HepG2 (cell line): ENCODE data around the gene LYSMD3. TPM values are rescaled to one million over a fixed set of nuclear protein-coding genes. Genes with fewer than 3 reads are reported as not detected.

Source experiments
- ATAC-seq: fragments of 200-7000 bp; cut with Tn5 transposase; 3 replicates; pipeline ENCODE4 v1.9.1; 2020; ENCODE audit warnings: mild to moderate bottlenecking, moderate library complexity
- BruUV-seq: library from RNA; stranded (reverse); fragments of 400-500 nt; replicated peaks from 2 replicates; lab custom pipeline; 2021; lab: Mats Ljungman, UMichigan
- CTCF ChIA-PET: fragments of 300-600 bp; formaldehyde crosslinking; extraction: SDS; loops from one replicate; lab custom pipeline; 2021; ENCODE audit warnings: low total read pairs, inconsistent platforms, low intra/inter-chr PET ratio; lab: Yijun Ruan, JAX
- POLR2A ChIA-PET: fragments of 350-600 bp; sonication (Branson Sonifier 250); formaldehyde crosslinking; loops from one replicate; lab custom pipeline; 2020; ENCODE audit warnings: antibody characterized with exemption, inconsistent platforms; lab: Yijun Ruan, JAX
- DNase-seq: peaks from one replicate; pipeline ENCODE4 v3.0.0-alpha.2; 2015; ENCODE audit warnings: low spot score
- FAIRE-seq: peaks from 3 replicates; lab custom pipeline; 2011; peaks lifted over from hg19 to GRCh38; lab: Jason Lieb, UNC
- H2AFZ ChIP-seq: one replicate; pipeline ENCODE4 v1.6.1; 2011; ENCODE audit warnings: low read length, inconsistent platforms
- H3K27ac ChIP-seq: fragments of 300-600 bp; 3 replicates; pipeline ENCODE4 v1.8.0; 2011; ENCODE audit warnings: mixed run types, mild to moderate bottlenecking, mixed read lengths, low read length, inconsistent platforms; ENCODE audit not compliant: insufficient read depth; ENCODE audit errors: extremely low read length
- H3K27me3 ChIP-seq, 2 experiments: fragments of 200-600 bp in 1 of 2; 2 replicates in 1 of 2; 3 replicates in 1 of 2; pipeline versions ENCODE4 v1.6.0 to v1.8.0; 2011; ENCODE audit warnings: low read length in 2 of 2, mild to moderate bottlenecking in 2 of 2, moderate library complexity in 2 of 2, inconsistent platforms in 1 of 2; ENCODE audit not compliant: insufficient read depth in 2 of 2, control insufficient read depth in 1 of 2
- H3K36me3 ChIP-seq, 2 experiments: fragments of 200-600 bp in 1 of 2; replicated peaks in 1 of 2; 2 replicates in 1 of 2; 3 replicates in 1 of 2; pipeline versions ENCODE4 v1.5.1 to v1.8.0; 2011; ENCODE audit warnings: low read length in 2 of 2, inconsistent platforms in 1 of 2; ENCODE audit not compliant: insufficient read depth in 2 of 2, control insufficient read depth in 1 of 2
- H3K4me1 ChIP-seq: 2 replicates; pipeline ENCODE4 v1.5.1; 2012; ENCODE audit warnings: low read length, inconsistent platforms; ENCODE audit not compliant: insufficient read depth
- H3K4me2 ChIP-seq: 2 replicates; pipeline ENCODE4 v1.6.0; 2011; ENCODE audit warnings: low read depth, low read length, inconsistent platforms
- H3K4me3 ChIP-seq, 3 experiments: fragments of 200-600 bp in 1 of 3; sonication (generic), shearing (Covaris generic) in 1 of 3; replicated peaks in 1 of 3; 2 replicates each; pipeline ENCODE4 v1.5.1; 2011 to 2016; ENCODE audit warnings: low read length in 3 of 3, inconsistent platforms in 2 of 3, low read depth in 2 of 3, mild to moderate bottlenecking in 2 of 3, control low read depth in 1 of 3, mixed read lengths in 1 of 3; ENCODE audit not compliant: insufficient read depth in 1 of 3
- H3K79me2 ChIP-seq: one replicate; pipeline ENCODE4 v1.6.1; 2011; ENCODE audit warnings: low read length, inconsistent platforms; ENCODE audit not compliant: insufficient read depth
- H3K9ac ChIP-seq: 2 replicates; pipeline ENCODE4 v1.6.0; 2011; ENCODE audit warnings: mild to moderate bottlenecking, low read depth, low read length, inconsistent platforms; ENCODE audit not compliant: insufficient read depth
- H3K9me3 ChIP-seq: 2 replicates; pipeline ENCODE4 v1.5.1; 2012; ENCODE audit warnings: mild to moderate bottlenecking, low read length
- H4K20me1 ChIP-seq: 2 replicates; pipeline ENCODE4 v1.6.0; 2011; ENCODE audit warnings: inconsistent platforms, mild to moderate bottlenecking, low read length, moderate library complexity; ENCODE audit not compliant: insufficient read depth
- AHDC1 ChIP-seq: sonication (generic); formaldehyde crosslinking; IDR thresholded peaks from 2 replicates; pipeline ENCODE4 v1.5.1; 2020; ENCODE audit warnings: mild to moderate bottlenecking, missing genetic modification reagents, borderline replicate concordance
- AHR ChIP-seq: IDR thresholded peaks from 2 replicates; pipeline ENCODE4 v1.6.1; 2018; ENCODE audit warnings: missing genetic modification reagents, missing compliant biosample characterization
- FOXC1 ChIP-seq: sonication (generic); formaldehyde crosslinking; IDR thresholded peaks from 2 replicates; pipeline ENCODE4 v1.8.0; 2022; ENCODE audit warnings: mild to moderate bottlenecking, missing genetic modification reagents, borderline replicate concordance
- SP140L ChIP-seq: sonication (generic); formaldehyde crosslinking; IDR thresholded peaks from 2 replicates; pipeline ENCODE4 v1.4.0; 2020; ENCODE audit warnings: missing genetic modification reagents, borderline replicate concordance
- WGBS: methylation state at CpG from one replicate; pipeline ENCODE4 v1.1.6; 2017; ENCODE audit warnings: low lambda C conversion rate; 5-methylcytosine and 5-hydroxymethylcytosine counted together
- in situ Hi-C: cut with HindIII; loops from 2 replicates; pipeline ENCODE4 v1.10.0; 2017; ENCODE audit warnings: low pct_unique_long_range_greater_than_20kb; ENCODE audit not compliant: extremely low pct_ligation_motif_present
- intact Hi-C: fragments of 100-400 bp; cut with micrococcal nuclease; formaldehyde crosslinking; loops from one replicate; pipeline ENCODE4 v1.10.0; 2022; ENCODE audit not compliant: unreplicated experiment
- polyA plus RNA-seq, 8 experiments: library from polyadenylated mRNA; depleted of rRNA in 3 of 8; stranded (reverse) in 7 of 8; unstranded in 1 of 8; fragments of >200 nt; fragmentation: Illumina TruSeq in 4 of 8; extraction: Trizol in 4 of 8; gene quantifications; 2 replicates each; pipeline versions ENCODE4 v1.2.1 to v1.2.3, GENCODE V29; 2011 to 2016; ENCODE audit warnings: low read depth in 4 of 8, missing spikeins in 1 of 8, mixed read lengths in 1 of 8; ENCODE audit not compliant: insufficient read depth in 1 of 8
- total RNA-seq, 5 experiments: library from RNA; depleted of rRNA; stranded (reverse); fragments of >200 nt; fragmentation: Illumina TruSeq; extraction: Trizol; gene quantifications; 2 replicates each; pipeline ENCODE4 v1.2.3, GENCODE V29; 2016; ENCODE audit warnings: low read depth in 1 of 5

LYSMD3 gene
- total and polyA plus RNA-seq, 2 of the 13 experiments (the other 11 are each of a cell fraction or from before 2014, with no cell fraction given) = 9.1 to 13.8 TPM

- no peak for FAIRE-seq
These were observed 18.9 kb downstream of the LYSMD3 start for GRCh38 chr5:90510438-90510837.

More at GRCh38 chr5:90510438-90510837, 18.9 kb downstream of the LYSMD3 start:
- TF ChIP-seq AHDC1 (no peak), FOXC1 (CRISPR knock-in tag) (no peak), AHR (CRISPR knock-in tag) (no peak), SP140L (CRISPR knock-in tag) (no peak)
- 87% methylated on average over 1 of the region's 1 CpG for WGBS
- no TSS peak for BruUV-seq
- Histone ChIP-seq H3K4me1 (no peaks in the 10 kb centered on the region), H3K4me2 (no peak overlapping the region), H3K9me3 (no peaks in the 10 kb centered on the region), H3K4me3 (no peak overlapping the region), H3K27me3 (no peaks in the 10 kb centered on the region), H3K27ac (no peak overlapping the region), H4K20me1 (no peaks in the 10 kb centered on the region), H3K9ac (no peak overlapping the region), H3K79me2 (no peaks in the 10 kb centered on the region), H3K36me3 (no peaks in the 10 kb centered on the region), H2AFZ (no peak overlapping the region)
- CTCF ChIA-PET = no interaction called here
- POLR2A ChIA-PET = no interaction called here
- intact Hi-C loops = no loop called here
- ATAC-seq (no peak), DNase-seq (no peak)
- in situ Hi-C loops = no loop called here
